ENCODE data around the gene TNFSF18. TPM values are rescaled to one million over a fixed set of nuclear protein-coding genes. Genes with fewer than 3 reads are reported as not detected.

Gene TNFSF18
- total RNA-seq, 1 donor from 2014 or later = 2.0 TPM

DNA sequence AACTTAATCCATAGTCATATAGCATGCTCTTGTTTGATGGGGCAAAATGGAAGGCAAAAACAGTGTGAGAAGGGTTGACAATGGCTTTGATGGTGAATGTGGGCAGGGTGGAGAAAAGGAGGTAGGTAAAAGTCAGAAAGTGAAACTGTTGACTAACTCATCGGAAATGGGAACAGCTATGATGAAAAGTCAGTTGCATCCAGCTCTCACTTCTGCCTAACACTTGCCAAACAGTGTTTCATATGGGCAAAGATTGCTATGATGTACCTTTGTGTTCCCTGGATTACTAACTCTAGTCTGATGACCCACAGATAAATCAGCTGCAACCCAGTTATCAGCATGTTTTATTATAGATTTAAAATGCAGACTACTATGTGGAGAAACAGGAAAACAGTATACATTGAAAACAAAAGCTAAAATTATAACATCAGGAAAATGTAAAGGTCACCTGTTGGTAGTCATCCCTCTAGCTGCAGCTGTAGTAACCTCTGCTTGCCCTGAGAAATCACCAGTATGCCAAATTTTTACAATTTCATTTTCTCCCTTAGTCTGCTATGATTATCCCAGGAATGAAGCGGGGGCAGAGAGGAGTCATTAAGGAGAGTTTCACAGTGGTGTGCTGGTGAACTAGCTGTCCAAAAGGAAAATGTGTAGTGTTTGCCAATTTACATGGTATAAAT is 11.7 kb downstream of the TNFSF18 start:
- ATAC-seq = no peak

DNA sequence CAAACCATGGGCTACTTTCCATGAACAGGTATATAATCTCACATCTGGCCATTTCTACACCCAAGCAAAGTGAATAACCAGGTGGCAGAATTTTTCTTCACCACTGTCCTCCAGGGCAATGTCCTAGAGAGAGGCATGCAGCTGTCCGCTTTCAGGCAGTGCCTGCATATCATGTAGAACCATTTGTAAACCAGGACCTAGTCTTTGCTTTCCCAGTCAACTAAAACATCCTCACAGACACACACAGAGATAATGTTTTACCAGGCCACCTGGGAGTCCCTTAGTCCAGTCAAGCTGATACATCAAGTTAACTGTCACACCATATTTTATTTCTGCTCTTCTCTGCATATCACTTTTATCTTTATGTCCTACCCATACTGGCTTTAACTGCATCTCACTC is 26.2 kb downstream of the TNFSF18 start:
- no peak for ATAC-seq

DNA sequence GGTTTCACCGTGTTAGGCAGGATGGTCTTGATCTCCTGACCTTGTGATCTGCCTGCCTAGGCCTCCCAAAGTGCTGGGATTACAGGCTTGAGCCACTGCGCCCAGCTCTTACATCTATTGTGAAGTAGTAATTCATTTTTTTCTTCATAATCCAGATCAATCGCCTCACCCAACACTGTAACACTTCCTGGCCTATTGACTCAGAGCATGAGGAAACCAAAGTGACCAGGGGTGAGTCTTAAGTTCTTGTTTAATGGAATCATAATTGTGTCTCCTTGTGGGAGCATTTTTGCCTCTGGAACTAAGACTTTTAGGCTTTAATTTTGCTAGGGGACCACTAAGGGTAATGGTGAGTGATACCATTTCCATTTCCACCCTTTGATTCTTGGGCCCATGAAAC is 27.4 kb downstream of the TNFSF18 start:
- peak; percentile 52 for ATAC-seq

DNA sequence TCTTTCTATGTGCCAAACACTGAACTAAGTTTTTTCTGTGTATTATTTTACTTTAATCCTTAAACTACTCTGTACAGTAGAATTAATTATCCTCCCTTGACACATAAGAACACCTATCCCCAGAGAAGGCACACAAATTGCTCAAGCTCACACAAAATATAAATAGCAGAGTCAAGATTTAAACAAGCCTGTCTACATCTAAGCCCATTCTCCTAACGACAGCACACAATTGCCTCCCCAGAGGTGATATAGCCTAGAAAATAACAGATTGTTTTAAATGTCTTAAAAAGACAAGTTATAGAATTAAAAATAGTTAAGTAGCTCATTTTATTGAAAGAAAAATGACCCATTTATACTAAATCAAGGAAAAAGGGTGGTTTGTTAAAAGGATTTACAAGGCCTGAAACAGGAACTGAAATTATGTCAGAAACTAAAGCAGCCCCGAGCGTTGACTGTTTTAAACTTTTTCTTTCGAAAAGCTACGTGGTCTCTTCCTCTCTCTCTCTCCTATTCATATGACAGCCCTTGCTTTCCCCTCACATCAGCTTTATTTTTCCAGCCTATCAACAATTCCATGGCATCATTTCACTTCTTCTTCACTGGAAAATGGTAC is 30.5 kb downstream of the TNFSF18 start:
- ATAC-seq = no peak

DNA sequence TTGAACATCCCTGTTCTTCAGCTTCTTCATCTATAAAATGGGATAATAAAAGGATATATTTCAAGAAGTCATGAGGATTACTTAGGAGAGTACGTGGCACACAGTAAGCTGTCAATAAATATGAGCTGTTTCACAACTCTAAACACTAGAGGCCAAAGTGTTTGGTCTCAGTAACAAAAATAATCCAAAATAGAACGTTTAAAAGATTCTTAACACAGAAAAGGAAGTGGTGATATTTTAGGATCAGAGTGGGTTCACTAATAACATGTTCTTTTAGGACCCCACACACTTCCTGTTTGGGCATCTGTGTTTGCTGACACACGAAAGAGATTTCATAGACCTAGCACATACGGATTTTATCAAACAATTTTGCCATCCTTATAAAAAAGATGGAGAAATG is 32.9 kb downstream of the TNFSF18 start:
- ATAC-seq = no peak

DNA sequence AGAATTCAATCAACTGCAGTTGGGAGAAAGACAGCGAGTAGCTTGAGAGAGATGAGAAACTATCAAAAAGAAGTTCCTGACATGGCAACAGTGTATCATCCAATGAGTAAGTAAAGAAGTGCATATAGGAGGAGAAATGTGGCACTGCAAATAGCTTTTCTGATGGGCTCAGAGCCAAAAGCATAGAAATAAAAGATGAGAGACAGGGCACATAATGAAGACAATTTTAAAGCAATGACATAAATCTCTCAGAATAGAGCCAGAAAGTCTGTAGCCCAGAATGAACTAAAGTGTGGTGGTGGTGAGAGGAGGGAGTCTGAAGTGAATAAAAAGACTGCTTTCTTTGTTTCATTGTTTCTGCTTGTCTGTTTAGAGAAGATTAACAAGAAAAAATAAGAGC is 34.3 kb downstream of the TNFSF18 start:
- no peak for ATAC-seq

DNA sequence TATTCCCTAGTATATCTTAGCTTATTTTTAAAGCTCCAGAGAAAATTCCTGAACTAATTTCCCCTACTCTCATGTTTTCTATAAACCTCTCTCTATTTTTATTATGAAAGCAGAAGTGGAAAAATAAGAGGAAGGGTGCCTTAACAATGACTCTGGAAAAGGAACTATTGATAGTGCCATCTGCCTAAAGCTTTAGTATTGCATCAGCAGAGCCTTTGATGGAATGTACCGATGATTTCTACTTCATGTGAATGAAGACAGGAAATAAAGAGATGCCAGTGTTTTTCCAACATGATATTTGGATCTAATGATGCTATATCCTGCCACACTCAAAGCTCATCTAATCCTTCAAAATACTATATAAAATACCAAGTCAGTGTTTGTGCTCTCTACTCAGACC is 35.1 kb downstream of the TNFSF18 start:
- ATAC-seq = no peak

DNA sequence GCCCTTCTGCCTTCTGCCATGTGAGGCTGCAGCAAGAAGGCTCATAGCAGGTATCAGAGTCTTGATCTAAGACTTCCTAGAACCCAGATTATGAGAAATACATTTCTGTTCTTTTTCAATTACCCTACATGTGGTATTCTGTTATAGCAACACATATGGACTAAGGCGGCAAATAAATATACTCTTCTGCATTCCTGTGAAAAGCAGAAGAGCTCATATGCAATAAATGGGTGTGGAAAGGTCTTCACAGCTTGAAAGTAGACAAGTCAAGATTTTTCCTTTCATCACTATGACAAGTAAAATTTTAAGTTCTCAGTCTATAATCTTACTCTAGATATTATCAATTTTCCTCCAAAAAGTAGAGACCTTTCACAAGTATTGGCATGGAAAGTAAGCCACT is 36.6 kb downstream of the TNFSF18 start:
- no peak for ATAC-seq

DNA sequence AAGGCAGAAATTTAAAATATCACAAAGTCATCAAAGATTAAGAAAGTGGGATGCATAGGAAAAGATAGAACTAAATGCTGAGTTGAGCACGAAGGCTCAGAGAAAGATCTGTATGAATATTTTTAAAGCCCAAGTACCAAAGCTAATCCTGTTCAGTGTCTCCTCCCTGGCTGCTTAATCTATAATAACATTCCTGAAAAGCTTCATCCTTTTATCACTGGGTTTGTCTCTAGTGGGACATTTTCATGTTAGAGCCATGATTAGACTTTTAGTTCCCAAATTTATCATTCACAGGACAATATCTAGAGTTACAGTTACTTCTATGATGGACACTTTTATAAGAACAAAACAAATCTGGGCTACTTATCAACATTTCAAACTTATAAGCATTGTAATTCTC is 38.6 kb downstream of the TNFSF18 start:
- no peak for ATAC-seq

DNA sequence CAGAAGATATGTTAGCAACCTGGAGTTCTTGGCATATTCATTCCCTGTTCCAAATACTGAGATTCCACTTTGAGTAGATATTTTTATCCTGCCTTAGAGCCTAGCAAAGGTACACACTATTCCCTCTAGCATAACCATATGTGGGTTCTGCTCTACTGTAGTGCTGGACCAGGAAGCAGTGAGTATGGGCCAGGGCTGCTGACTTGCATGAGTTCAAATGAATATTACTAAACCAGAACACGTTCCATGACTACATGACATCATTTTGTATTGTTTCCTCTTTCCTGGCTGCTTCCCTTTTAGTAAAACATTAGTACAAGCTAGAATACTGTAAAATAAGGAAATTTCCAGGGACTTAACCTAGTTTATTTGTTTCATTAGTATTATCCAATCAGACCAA is 41.1 kb downstream of the TNFSF18 start:
- peak; percentile 57 for ATAC-seq

DNA sequence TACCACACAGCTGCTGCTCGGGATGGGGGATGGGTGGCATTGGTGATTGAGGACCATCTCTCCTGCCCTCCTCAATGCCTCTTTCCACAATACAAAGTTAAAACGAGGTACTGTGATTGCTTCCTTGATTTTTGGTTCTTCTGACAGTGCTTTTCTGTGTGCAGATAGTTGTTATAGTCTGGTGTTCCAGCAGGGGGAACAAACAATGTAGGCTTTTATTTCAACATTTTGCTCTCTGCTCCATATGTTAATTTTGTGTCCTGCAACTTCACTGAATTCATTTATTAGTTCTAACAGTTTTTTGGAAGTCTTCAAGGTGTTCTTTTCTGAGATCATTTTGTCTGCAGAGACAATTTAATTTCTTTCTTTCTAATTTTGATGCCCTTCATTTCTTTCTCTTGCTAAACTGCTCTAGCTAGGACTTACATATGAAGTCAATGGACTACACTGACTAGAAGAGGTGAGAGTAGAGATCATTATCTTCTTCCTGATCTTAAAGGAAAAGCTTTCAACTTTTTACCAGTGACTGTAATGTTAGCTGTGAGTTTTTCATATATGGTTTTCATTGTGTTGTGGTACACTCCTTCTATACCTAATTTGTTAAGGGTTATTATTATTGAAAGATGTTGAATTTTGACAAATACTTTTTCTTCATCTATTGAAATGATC is 45.4 kb downstream of the TNFSF18 start:
- no peak for ATAC-seq

DNA sequence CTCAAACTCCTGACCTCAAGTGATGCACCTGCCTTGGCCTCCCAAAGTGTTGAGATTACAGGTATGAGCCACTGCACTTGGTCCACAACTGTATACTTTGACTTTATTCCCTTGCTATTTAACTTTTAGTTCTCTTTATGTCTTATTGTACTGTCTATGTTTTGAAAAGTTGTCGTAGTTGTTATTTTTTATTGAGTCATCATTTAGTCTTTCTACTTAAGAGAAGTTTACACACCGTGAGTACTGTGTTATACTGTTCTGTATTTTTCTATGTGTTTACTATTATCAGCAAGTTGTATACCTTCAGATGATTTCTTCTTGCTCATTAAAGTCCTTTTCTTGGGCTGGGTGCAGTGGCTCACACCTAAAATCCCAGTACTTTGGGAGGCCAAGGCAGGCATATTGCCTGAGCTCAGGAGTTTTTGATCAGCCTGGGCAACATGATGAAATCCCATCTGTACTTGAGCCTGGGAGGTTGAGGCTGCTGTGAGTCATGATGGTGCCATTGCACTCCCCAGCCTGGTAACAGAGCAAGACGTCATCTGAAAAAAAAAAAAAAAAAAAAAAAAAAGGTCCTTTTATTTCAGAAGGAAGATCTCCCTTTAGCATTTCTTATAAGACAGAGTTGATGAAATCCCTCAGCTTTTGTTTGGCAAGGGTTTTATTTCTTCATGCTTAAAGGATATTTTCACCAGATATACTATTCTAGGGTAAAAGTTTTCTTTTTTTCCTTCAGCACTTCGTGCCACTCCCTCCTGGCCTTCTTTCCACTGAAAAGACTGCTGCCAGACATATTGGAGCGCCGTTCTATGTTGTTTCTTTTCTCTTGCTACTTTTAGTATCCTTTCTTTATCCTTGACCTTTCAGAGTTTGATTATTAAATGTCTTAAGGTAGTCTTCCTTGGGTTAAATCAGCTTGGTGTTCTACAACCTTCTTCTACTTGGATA is 47.6 kb downstream of the TNFSF18 start:
- peak; percentile 87 for ATAC-seq

DNA sequence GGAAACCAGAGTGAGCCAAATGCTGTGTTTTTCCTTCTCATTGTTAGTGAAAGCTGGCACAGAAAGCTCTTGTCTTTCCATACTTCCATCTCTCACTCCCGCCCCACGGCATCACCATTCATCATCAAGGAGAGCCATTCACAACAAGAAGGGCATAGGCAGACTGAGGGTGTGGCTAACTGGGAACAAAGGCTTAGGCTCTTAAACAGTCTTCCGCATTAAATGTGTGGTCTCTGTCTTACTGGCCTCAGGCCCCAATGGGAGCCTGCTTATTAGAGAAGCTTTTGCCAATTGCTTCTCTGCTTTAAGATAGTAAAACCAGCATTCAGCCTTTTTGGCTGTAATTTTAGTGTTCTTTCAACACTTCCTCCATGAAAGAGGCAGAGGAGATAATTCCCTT is 51.4 kb downstream of the TNFSF18 start:
- no peak for ATAC-seq

DNA sequence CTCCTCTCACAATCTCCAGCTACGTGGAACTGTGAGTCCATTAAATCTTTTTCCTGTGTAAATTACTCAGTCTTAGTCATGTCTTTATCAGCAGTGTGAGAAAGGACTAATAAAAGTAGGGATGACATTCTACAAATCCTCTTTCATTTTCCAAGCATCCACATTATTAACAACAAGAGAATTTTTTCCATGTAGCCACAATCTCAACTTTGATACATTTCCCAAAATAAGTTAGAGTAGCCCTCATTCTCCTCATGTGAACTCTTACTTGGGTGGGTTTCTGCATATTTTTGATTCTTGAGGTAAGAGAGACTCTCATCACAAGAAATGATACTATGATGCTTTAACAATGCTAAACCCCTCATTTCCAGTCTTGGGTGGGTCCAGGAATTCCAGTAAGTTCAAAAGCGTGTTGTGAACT is 52.8 kb downstream of the TNFSF18 start:
- no peak for ATAC-seq

DNA sequence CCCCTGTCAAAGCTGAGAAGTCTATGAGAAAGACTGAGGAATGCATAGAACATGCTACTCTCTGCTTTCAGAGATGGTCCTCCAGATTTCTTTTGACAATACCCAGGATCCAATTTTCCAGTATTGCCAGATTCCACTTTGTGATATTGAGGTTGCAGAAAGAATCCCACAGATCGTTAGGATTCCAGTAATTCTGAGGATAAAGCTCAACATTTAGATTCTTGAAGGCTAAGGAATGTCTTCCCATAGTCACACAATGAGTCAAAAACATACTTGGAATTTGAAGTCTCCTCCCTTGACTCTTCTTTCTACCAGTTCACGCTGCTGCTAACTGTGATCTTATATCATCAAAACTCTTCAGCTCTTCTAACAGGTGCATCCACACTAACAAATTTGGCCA is 57.1 kb downstream of the TNFSF18 start:
- ATAC-seq = no peak

DNA sequence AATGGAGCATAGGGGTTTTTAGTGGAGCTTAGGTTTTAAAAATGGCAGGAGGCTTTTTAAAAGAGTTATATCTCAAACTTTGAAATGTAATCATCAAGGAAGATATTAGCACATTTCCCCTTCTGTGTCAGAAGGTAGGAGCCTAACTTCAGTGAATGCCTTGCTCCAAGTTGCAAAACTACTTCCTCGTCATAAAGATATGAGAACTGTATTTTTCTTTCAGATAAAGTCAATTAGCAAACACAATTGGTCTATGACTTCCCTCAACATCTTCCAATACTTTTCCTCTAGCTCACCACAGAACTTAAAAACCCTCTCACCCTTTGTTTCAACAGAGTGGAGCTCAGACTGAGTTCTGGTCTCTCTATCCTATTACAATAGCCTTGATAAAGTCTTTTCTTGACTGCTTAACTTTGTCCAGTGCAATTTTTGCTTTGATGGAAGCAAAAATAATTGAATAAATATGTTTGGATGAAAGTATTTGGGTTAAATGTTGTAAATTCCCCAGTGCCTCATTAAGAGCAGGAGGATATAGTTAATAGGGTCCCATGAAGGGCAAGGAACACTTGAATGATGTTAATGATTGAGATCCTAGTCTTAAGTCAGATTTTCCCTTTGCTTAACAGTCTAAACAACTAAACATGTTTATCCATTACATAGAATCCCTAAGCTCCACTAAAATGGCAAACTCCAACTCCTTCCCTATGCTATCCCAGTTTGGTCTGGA is 58.9 kb downstream of the TNFSF18 start:
- no peak for ATAC-seq

DNA sequence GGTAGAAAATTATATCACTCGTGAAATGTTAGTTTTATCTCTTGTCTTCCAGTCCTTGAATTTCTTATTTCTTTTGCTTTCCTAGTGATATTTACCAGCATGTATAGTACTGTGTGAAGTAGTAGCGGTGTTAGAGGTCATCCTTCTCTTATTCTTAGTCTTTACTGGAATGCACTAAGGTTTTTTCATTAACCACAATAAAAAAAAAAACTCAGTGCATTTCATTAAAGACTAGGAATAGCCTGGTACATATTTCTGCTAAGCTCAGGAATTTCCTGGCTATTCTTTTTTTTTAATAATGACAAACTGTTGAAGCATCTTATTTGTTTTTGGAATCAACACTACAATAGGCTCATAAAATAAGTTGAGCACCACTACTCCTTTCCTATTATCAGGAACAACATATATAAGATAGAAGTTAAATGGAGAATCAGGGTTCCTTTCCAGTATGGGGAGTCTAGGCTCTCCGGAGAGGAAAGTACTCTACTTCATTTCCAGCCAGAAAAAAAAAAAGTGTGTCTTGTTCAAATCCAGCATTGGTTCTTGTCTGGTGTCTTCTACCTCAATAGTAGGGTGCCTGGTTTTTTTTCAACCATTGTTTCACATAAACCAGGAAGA is 60.0 kb downstream of the TNFSF18 start:
- no peak for ATAC-seq
